ENCODE results near the gene NAMPT.
"Not testable (repeated sequence)": the region's sequence is repeated elsewhere in the genome, so short reads cannot be mapped to it uniquely, and the experiment has no call there.

The NAMPT gene

GRCh38 chr7:106312099-106312871, 27.5 kb upstream of the NAMPT start:
- Histone ChIP-seq H3K36me3 (no peaks in the 10 kb centered on the region), H3K9me3 (no peaks in the 10 kb centered on the region), H3K27me3 (no peaks in the 10 kb centered on the region), H3K4me3 (no peak overlapping the region), H3K27ac (no peak overlapping the region), H3K4me1 (no peaks in the 10 kb centered on the region)
- no peak for TF ChIP-seq CTCF (IDR thresholded peaks at IDR 0.05)
- DNase-seq, result no peak
- intact Hi-C loops (cut with DNase I; ENCODE audit: low total_unique reads), result no loop called here

GRCh38 chr7:106309362-106309761, 24.6 kb upstream of the NAMPT start:
- Histone ChIP-seq H3K4me1 (no peaks in the 10 kb centered on the region), H3K27ac (no peak overlapping the region), H3K4me3 (no peak overlapping the region), H3K36me3 (no peaks in the 10 kb centered on the region), H3K27me3 (no peaks in the 10 kb centered on the region), H3K9me3 (no peaks in the 10 kb centered on the region)
- intact Hi-C loops (cut with DNase I; ENCODE audit: low total_unique reads), result no loop called here
- TF ChIP-seq CTCF (IDR thresholded peaks at IDR 0.05), result no peak
- no peak for DNase-seq

GRCh38 chr7:106306256-106306655, 21.5 kb upstream of the NAMPT start:
- H3K36me3 ChIP-seq, result no peaks in the 10 kb centered on the region
- no peak overlapping the region for H3K27ac ChIP-seq
- no peaks in the 10 kb centered on the region for H3K27me3 ChIP-seq
- no peaks in the 10 kb centered on the region for H3K9me3 ChIP-seq
- intact Hi-C loops (cut with DNase I; ENCODE audit: low total_unique reads), result no loop called here
- no peak for DNase-seq
- TF ChIP-seq CTCF (IDR thresholded peaks at IDR 0.05), result no peak
- H3K4me1 ChIP-seq, result no peaks in the 10 kb centered on the region
- no peak overlapping the region for H3K4me3 ChIP-seq

- no peak for TF ChIP-seq CTCF (IDR thresholded peaks at IDR 0.05)
- no peaks in the 10 kb centered on the region for H3K4me1 ChIP-seq
- DNase-seq, result no peak
- H3K27ac ChIP-seq, result no peak overlapping the region
- intact Hi-C loops (cut with DNase I; ENCODE audit: low total_unique reads), result no loop called here
- no peaks in the 10 kb centered on the region for H3K9me3 ChIP-seq
- no peak overlapping the region for H3K4me3 ChIP-seq
- H3K36me3 ChIP-seq, result no peaks in the 10 kb centered on the region
- no peaks in the 10 kb centered on the region for H3K27me3 ChIP-seq
These were observed 20.9 kb upstream of the NAMPT start for GRCh38 chr7:106305732-106306131.

GRCh38 chr7:106304568-106304967, 19.8 kb upstream of the NAMPT start:
- Histone ChIP-seq H3K27me3 (no peaks in the 10 kb centered on the region), H3K9me3 (no peaks in the 10 kb centered on the region), H3K4me3 (no peak overlapping the region), H3K27ac (no peak overlapping the region), H3K36me3 (no peaks in the 10 kb centered on the region), H3K4me1 (no peaks in the 10 kb centered on the region)
- intact Hi-C loops (cut with DNase I; ENCODE audit: low total_unique reads), result no loop called here
- TF ChIP-seq CTCF (IDR thresholded peaks at IDR 0.05), result no peak
- DNase-seq, result no peak

- H3K4me3 ChIP-seq; H3K27ac ChIP-seq; H3K27me3 ChIP-seq; H3K9me3 ChIP-seq; H3K4me1 ChIP-seq; intact Hi-C loops (cut with DNase I; ENCODE audit: low total_unique reads); H3K36me3 ChIP-seq; DNase-seq: not testable (repeated sequence)
These were observed 13.8 kb upstream of the NAMPT start for GRCh38 chr7:106298631-106299030.

- H3K4me3 ChIP-seq; H3K9me3 ChIP-seq; intact Hi-C loops (cut with DNase I; ENCODE audit: low total_unique reads); H3K4me1 ChIP-seq; H3K27ac ChIP-seq; DNase-seq; H3K36me3 ChIP-seq; H3K27me3 ChIP-seq: not testable (repeated sequence)
These were observed 13.4 kb upstream of the NAMPT start for GRCh38 chr7:106298155-106298554.

All from tibial artery (tissue), 4 donors.